Endodermal cell (in vitro differentiated cells): ENCODE measurements around the gene IRS2. TPM values are rescaled to one million over a fixed set of nuclear protein-coding genes. Genes with fewer than 3 reads are reported as not detected.
A peak's percentile ranks its signal among the peaks of the same experiment; 100 is the strongest.

ENCODE experiments used
- DNase-seq: peaks from one replicate; pipeline ENCODE4 v3.0.0-alpha.2; 2017
- H3K27ac ChIP-seq: 2 replicates; pipeline ENCODE4 v1.5.1; 2013; ENCODE audit warnings: mild to moderate bottlenecking, low read depth, low read length, moderate library complexity
- H3K27me3 ChIP-seq: 2 replicates; pipeline ENCODE4 v1.6.1; 2013; ENCODE audit warnings: mild to moderate bottlenecking, low read length, moderate library complexity; ENCODE audit not compliant: insufficient read depth, control insufficient read depth, poor library complexity, severe bottlenecking
- H3K36me3 ChIP-seq: 2 replicates; pipeline ENCODE4 v1.7.0; 2013; ENCODE audit warnings: mild to moderate bottlenecking, low read length, moderate library complexity; ENCODE audit not compliant: control insufficient read depth, insufficient read depth
- H3K4me1 ChIP-seq: one replicate; pipeline ENCODE4 v1.7.0; 2013; ENCODE audit warnings: low read length; ENCODE audit not compliant: control insufficient read depth, insufficient read depth
- H3K4me3 ChIP-seq: 2 replicates; pipeline ENCODE4 v1.5.1; 2013; ENCODE audit warnings: mild to moderate bottlenecking, low read length, moderate library complexity
- H3K9ac ChIP-seq: 2 replicates; pipeline ENCODE4 v1.6.1; 2013; ENCODE audit warnings: mild to moderate bottlenecking, low read length, moderate library complexity; ENCODE audit not compliant: poor library complexity, severe bottlenecking; ENCODE audit errors: extremely low read depth
- H3K9me3 ChIP-seq: 2 replicates; pipeline ENCODE4 v1.6.1; 2013; ENCODE audit warnings: mild to moderate bottlenecking, low read length, moderate library complexity; ENCODE audit not compliant: control insufficient read depth
- H3K27ac Mint-ChIP-seq: 2 replicates; pipeline ENCODE4 v1.8.0; 2020; ENCODE audit warnings: mixed read lengths
- H3K27me3 Mint-ChIP-seq: 2 replicates; pipeline ENCODE4 v1.8.0; 2021; ENCODE audit warnings: mild to moderate bottlenecking, mixed read lengths; ENCODE audit not compliant: insufficient read depth
- H3K36me3 Mint-ChIP-seq: 2 replicates; pipeline ENCODE4 v1.8.0; 2020; ENCODE audit warnings: low read depth, mixed read lengths
- H3K4me1 Mint-ChIP-seq: 2 replicates; pipeline ENCODE4 v1.8.0; 2020; ENCODE audit warnings: mixed read lengths
- H3K4me3 Mint-ChIP-seq: 2 replicates; pipeline ENCODE4 v1.8.0; 2020; ENCODE audit warnings: mild to moderate bottlenecking, moderate library complexity, mixed read lengths
- H3K9me3 Mint-ChIP-seq: 2 replicates; pipeline ENCODE4 v1.8.0; 2020; ENCODE audit warnings: mild to moderate bottlenecking, mixed read lengths
- CTCF ChIP-seq: fragments of 200-600 bp; sonication (generic); conservative IDR thresholded peaks from 2 replicates; pipeline ENCODE4 v1.5.0; 2021; ENCODE audit warnings: antibody characterized with exemption, mild to moderate bottlenecking
- WGBS, 2 experiments: methylation state at CpG; one replicate each; pipeline versions ENCODE4 v1.1.5 to v1.1.7; 2013; ENCODE audit warnings: missing lambda C conversion rate in 2 of 2, mixed read lengths in 1 of 2; ENCODE audit not compliant: insufficient coverage in 1 of 2, insufficient read length in 1 of 2; 5-methylcytosine and 5-hydroxymethylcytosine counted together
- total RNA-seq, 2 donors: library from RNA; stranded (reverse); fragmentation: NEBNext Ultra II Directional in 1 of 2; extraction: Animal tissue kit (Norgen Biotek cat#: 25700) in 1 of 2; gene quantifications; 2 replicates in 1 of 2; 3 replicates in 1 of 2; pipeline ENCODE4 v1.2.1, GENCODE V29; 2021

Gene IRS2
- total RNA-seq, 2 donors from 2014 or later: 16.9 to 23.7 TPM

- no peaks in the 10 kb centered on the region for H3K9me3 Mint-ChIP-seq
- no peak overlapping the region for H3K4me3 Mint-ChIP-seq
- no peak for DNase-seq
- peaks cover 2% of the 10 kb centered on the region for H3K36me3 Mint-ChIP-seq
- Histone ChIP-seq H3K27me3 (no peaks in the 10 kb centered on the region), H3K4me3 (no peak overlapping the region), H3K4me1 (no peaks in the 10 kb centered on the region), H3K9ac (no peak overlapping the region), H3K36me3 (no peaks in the 10 kb centered on the region), H3K27ac (no peak overlapping the region), H3K9me3 (no peaks in the 10 kb centered on the region)
- H3K27me3 Mint-ChIP-seq: no peaks in the 10 kb centered on the region
- 77 to 94% methylated on average over 3 to 7 of the region's 7 CpGs for WGBS, 2 experiments
- no peak overlapping the region for H3K27ac Mint-ChIP-seq
- TF ChIP-seq CTCF: no peak
- H3K4me1 Mint-ChIP-seq: peaks cover 11% of the 10 kb centered on the region
These were observed 44.4 kb downstream of the IRS2 start for GRCh38 chr13:109741966-109742365.

GRCh38 chr13:109740721-109741120 lies 45.7 kb downstream of the IRS2 start:
- no peaks in the 10 kb centered on the region for H3K27me3 ChIP-seq
- Mint-ChIP-seq H3K9me3 (no peaks in the 10 kb centered on the region), H3K4me1 (peaks cover 11% of the 10 kb centered on the region), H3K36me3 (no peaks in the 10 kb centered on the region), H3K4me3 (no peak overlapping the region), H3K27ac (no peak overlapping the region), H3K27me3 (no peaks in the 10 kb centered on the region)
- no peak for TF ChIP-seq CTCF
- H3K9ac ChIP-seq: no peak overlapping the region
- H3K4me3 ChIP-seq: no peak overlapping the region
- WGBS, 2 experiments: 91 to 95% methylated on average over 4 to 10 of the region's 10 CpGs
- DNase-seq: peak; percentile 17
- H3K27ac ChIP-seq: no peak overlapping the region
- H3K4me1 ChIP-seq: no peaks in the 10 kb centered on the region
- H3K36me3 ChIP-seq: no peaks in the 10 kb centered on the region
- no peaks in the 10 kb centered on the region for H3K9me3 ChIP-seq

GRCh38 chr13:109740121-109740520 lies 46.3 kb downstream of the IRS2 start:
- TF ChIP-seq CTCF: no peak
- Mint-ChIP-seq H3K4me1 (peaks cover 11% of the 10 kb centered on the region), H3K27ac (no peak overlapping the region), H3K4me3 (no peak overlapping the region), H3K27me3 (no peaks in the 10 kb centered on the region), H3K36me3 (no peaks in the 10 kb centered on the region), H3K9me3 (no peaks in the 10 kb centered on the region)
- DNase-seq: peak; percentile 20
- no peak overlapping the region for H3K27ac ChIP-seq
- H3K36me3 ChIP-seq: no peaks in the 10 kb centered on the region
- H3K27me3 ChIP-seq: no peaks in the 10 kb centered on the region
- no peak overlapping the region for H3K4me3 ChIP-seq
- no peaks in the 10 kb centered on the region for H3K9me3 ChIP-seq
- H3K9ac ChIP-seq: no peak overlapping the region
- no peaks in the 10 kb centered on the region for H3K4me1 ChIP-seq
- WGBS, 2 experiments: 84 to 99% methylated on average over 8 to 9 of the region's 9 CpGs
